ENCODE measurements around the gene ATP1B1. TPM values are rescaled to one million over a fixed set of nuclear protein-coding genes. Genes with fewer than 3 reads are reported as not detected.

The ATP1B1 gene
- total and polyA plus RNA-seq, 2 of the 13 experiments (the other 11 are each of a cell fraction or from before 2014, with no cell fraction given) = 134 to 135 TPM

DNA sequence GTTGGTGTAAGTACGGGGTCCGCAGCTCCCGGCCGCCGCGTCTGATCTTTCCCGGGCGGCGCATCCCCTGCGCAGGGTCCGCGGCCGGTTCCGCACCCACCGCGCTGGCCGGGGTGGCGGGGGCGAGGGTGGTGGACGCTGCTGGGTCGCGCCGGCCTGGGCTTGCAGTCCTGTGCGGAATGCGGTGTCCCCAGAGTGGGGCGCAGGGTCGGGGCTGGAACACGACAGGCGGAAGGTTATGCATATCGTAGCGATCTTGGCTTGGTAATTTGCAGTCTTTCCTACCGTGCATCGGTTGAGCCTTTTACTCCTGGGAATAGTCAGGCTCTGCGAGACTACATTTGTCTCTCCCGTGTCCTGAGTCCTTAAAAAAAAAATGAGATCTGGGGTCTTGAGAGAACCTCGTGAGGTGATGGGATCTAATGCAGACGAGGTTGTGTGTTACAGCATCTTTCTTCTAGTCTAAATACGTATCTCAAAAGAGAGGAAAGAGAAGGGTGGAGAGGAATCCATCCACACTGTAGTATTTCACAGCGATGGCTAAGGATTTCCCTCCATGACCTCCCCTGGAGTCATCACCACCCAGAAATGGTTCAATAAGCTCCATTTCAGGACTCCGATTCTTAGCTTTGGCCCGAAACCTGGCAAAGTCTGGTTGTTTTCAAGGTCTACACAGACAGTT lies 572 bp downstream of the ATP1B1 start (continued):
- TF ChIP-seq, protein P1, sequence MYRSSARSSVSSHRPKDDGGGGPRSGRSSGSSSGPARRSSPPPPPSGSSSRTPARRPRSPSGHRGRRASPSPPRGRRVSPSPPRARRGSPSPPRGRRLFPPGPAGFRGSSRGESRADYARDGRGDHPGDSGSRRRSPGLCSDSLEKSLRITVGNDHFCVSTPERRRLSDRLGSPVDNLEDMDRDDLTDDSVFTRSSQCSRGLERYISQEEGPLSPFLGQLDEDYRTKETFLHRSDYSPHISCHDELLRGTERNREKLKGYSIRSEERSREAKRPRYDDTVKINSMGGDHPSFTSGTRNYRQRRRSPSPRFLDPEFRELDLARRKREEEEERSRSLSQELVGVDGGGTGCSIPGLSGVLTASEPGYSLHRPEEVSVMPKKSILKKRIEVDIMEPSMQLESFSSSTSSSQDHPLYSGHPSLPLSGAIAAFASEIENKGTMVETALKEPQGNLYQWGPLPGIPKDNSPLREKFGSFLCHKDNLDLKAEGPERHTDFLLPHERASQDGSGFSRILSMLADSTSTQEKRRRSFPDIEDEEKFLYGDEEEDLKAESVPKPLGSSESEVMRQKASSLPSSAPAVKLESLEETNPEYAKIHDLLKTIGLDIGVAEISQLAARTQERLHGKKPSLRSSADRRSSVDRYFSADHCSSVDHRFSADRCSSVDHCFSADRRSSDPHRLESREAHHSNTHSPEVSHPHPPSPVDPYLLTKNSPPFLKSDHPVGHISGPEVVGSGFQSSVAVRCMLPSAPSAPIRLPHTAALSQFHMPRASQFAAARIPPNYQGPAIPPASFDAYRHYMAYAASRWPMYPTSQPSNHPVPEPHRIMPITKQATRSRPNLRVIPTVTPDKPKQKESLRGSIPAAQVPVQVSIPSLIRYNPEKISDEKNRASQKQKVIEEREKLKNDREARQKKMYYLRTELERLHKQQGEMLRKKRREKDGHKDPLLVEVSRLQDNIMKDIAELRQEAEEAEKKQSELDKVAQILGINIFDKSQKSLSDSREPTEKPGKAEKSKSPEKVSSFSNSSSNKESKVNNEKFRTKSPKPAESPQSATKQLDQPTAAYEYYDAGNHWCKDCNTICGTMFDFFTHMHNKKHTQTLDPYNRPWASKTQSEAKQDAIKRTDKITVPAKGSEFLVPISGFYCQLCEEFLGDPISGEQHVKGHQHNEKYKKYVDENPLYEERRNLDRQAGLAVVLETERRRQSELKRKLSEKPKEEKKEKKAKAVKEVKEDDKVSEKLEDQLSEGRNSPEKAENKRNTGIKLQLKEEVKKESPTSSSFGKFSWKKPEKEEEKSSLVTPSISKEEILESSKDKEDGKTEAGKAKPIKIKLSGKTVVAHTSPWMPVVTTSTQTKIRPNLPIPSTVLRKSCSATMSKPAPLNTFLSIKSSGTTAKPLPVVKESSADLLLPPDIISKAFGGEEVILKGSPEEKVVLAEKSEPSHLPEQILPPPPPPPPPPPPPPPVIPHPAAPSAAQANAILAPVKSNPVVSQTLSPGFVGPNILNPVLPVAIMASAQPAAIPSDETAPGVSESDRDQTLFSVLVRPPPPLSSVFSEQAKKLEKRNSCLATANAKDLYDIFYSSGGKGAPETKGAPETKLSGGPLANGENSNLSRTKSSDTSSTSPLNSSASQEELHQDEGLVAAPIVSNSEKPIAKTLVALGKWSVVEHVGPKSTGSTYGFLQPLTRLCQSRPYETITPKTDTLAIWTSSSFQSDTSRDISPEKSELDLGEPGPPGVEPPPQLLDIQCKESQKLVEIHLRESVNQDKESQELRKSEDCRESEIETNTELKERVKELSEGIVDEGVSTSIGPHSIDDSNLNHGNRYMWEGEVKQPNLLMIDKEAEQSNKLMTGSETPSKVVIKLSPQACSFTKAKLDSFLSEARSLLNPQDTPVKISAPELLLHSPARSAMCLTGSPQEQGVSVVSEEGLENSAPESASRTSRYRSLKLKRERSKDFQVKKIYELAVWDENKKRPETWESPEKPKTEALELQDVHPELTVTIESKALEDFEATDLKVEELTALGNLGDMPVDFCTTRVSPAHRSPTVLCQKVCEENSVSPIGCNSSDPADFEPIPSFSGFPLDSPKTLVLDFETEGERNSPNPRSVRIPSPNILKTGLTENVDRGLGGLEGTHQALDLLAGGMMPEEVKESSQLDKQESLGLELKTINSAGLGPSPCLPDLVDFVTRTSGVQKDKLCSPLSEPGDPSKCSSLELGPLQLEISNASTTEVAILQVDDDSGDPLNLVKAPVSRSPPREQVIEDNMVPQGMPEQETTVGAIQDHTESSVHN (CRISPR knock-in tag; IDR thresholded peaks at IDR 0.05) = 0 out of 2 replicates have a peak, but pooled peaks have one; percentile 20
- TF ChIP-seq ZNF451 (CRISPR knock-in tag; IDR thresholded peaks at IDR 0.05) = no peak
- TF ChIP-seq ZNF773 (CRISPR knock-in tag; IDR thresholded peaks at IDR 0.05; ENCODE audit: borderline replicate concordance) = 0 out of 2 replicates have a peak, but pooled peaks have one; percentile 28
- TF ChIP-seq, protein P2, sequence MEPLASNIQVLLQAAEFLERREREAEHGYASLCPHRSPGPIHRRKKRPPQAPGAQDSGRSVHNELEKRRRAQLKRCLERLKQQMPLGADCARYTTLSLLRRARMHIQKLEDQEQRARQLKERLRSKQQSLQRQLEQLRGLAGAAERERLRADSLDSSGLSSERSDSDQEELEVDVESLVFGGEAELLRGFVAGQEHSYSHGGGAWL (CRISPR knock-in tag; IDR thresholded peaks at IDR 0.05) = 0 out of 2 replicates have a peak, but pooled peaks have one; percentile 5
- 0 out of 2 replicates have a peak, but pooled peaks have one; percentile 30 for TF ChIP-seq HOXD1 (CRISPR knock-in tag; IDR thresholded peaks at IDR 0.05)
- no peak for TF ChIP-seq ZNF614 (CRISPR knock-in tag; IDR thresholded peaks at IDR 0.05; ENCODE audit: borderline replicate concordance)
- no peak for TF ChIP-seq TGIF2 (CRISPR knock-in tag; IDR thresholded peaks at IDR 0.05)
- TF ChIP-seq ETV6 (CRISPR knock-in tag; conservative IDR thresholded peaks at IDR 0.05) = no peak
- no peak for TF ChIP-seq SRF (IDR thresholded peaks at IDR 0.05; ENCODE audit: low read depth, low read length)
- TF ChIP-seq AGO2 (optimal IDR thresholded peaks at IDR 0.05; ENCODE audit: low read depth, low read length) = peak; percentile 99
- TF ChIP-seq NR1H2 (CRISPR knock-in tag; IDR thresholded peaks at IDR 0.05; ENCODE audit: borderline replicate concordance, low read depth) = no peak
- no peak for TF ChIP-seq KDM3A (CRISPR knock-in tag; IDR thresholded peaks at IDR 0.05; ENCODE audit: low read depth)
- no peak for TF ChIP-seq FOXA3 (CRISPR knock-in tag; IDR thresholded peaks at IDR 0.05)
- TF ChIP-seq ZSCAN21 (CRISPR knock-in tag; IDR thresholded peaks at IDR 0.05; ENCODE audit: borderline replicate concordance) = no peak
- TF ChIP-seq ZNF343 (CRISPR knock-in tag; IDR thresholded peaks at IDR 0.05) = 0 out of 2 replicates have a peak, but pooled peaks have one; percentile 6
- no peak for TF ChIP-seq ASH2L (IDR thresholded peaks at IDR 0.05; ENCODE audit: insufficient read length, low read depth, low read length)
- 0 out of 2 replicates have a peak, but pooled peaks have one; percentile 35 for TF ChIP-seq ZFYVE20 (CRISPR knock-in tag; IDR thresholded peaks at IDR 0.05; ENCODE audit: borderline replicate concordance, low read depth)
- TF ChIP-seq ZNF737 (CRISPR knock-in tag; IDR thresholded peaks at IDR 0.05; ENCODE audit: borderline replicate concordance) = no peak
- no peak for TF ChIP-seq ZFP37 (CRISPR knock-in tag; IDR thresholded peaks at IDR 0.05; ENCODE audit: borderline replicate concordance)
- 0 out of 2 replicates have a peak, but pooled peaks have one; percentile 0 for TF ChIP-seq ZNF790 (CRISPR knock-in tag; IDR thresholded peaks at IDR 0.05; ENCODE audit: borderline replicate concordance)
